Activated naive CD8-positive, alpha-beta T cell treated with anti-CD3 and anti-CD28 coated beads, Interleukin-2, amount 10 ng/mL, durations not matched to agents 7 days and 5 days (primary cell): Measurements from ENCODE around the gene TPO. TPM values are rescaled to one million over a fixed set of nuclear protein-coding genes. Genes with fewer than 3 reads are reported as not detected.

ENCODE experiments used
- ATAC-seq: fragments of 150-1000 bp; cut with Tn5 transposase; one replicate; pipeline ENCODE4 v1.10.0; 2021; ENCODE audit warnings: low read depth, moderate library complexity
- POLR2A ChIA-PET: fragments of 350-600 bp; sonication (Branson Sonifier 250); formaldehyde crosslinking; loops from one replicate; lab custom pipeline; 2021; ENCODE audit warnings: antibody characterized with exemption; lab: Charles Lee
- DNase-seq: peaks from one replicate; pipeline ENCODE4 v3.0.0; 2021
- H3K27ac Mint-ChIP-seq: one replicate; pipeline ENCODE4 v1.8.0; 2022; ENCODE audit warnings: mild to moderate bottlenecking, mixed read lengths
- H3K27me3 Mint-ChIP-seq: one replicate; pipeline ENCODE4 v1.8.0; 2022; ENCODE audit warnings: mild to moderate bottlenecking, moderate library complexity, mixed read lengths
- H3K36me3 Mint-ChIP-seq: one replicate; pipeline ENCODE4 v1.8.0; 2021; ENCODE audit warnings: mild to moderate bottlenecking, mixed read lengths
- H3K4me1 Mint-ChIP-seq: one replicate; pipeline ENCODE4 v1.8.0; 2021; ENCODE audit warnings: mixed read lengths
- H3K4me3 Mint-ChIP-seq: one replicate; pipeline ENCODE4 v1.8.0; 2022; ENCODE audit warnings: mild to moderate bottlenecking, moderate library complexity, mixed read lengths
- H3K9me3 Mint-ChIP-seq: one replicate; pipeline ENCODE4 v1.8.0; 2021; ENCODE audit warnings: mixed read lengths
- total RNA-seq, 2 experiments: library from RNA; stranded (reverse); gene quantifications; one replicate each; pipeline ENCODE4 v1.2.3, GENCODE V29; 2021

TPO gene
- total RNA-seq, 2 experiments from 2014 or later, result not detected

- H3K4me1 Mint-ChIP-seq, result no peaks in the 10 kb centered on the region
- POLR2A ChIA-PET, result no interaction called here
- H3K27ac Mint-ChIP-seq, result no peak overlapping the region
- ATAC-seq, result no peak
- H3K9me3 Mint-ChIP-seq, result no peaks in the 10 kb centered on the region
- DNase-seq, result no peak
- H3K27me3 Mint-ChIP-seq, result no peaks in the 10 kb centered on the region
- H3K36me3 Mint-ChIP-seq, result no peaks in the 10 kb centered on the region
- no peak overlapping the region for H3K4me3 Mint-ChIP-seq
Observed at GRCh38 chr2:1527153-1527992, 114.1 kb downstream of the TPO start.

GRCh38 chr2:1528273-1529064 lies 115.2 kb downstream of the TPO start:
- POLR2A ChIA-PET, result no interaction called here
- H3K27ac Mint-ChIP-seq, result no peak overlapping the region

GRCh38 chr2:1538663-1539062 lies 125.4 kb downstream of the TPO start:
- Mint-ChIP-seq H3K9me3 (no peaks in the 10 kb centered on the region), H3K27me3 (no peaks in the 10 kb centered on the region), H3K27ac (no peak overlapping the region), H3K36me3 (no peaks in the 10 kb centered on the region), H3K4me3 (no peak overlapping the region), H3K4me1 (no peaks in the 10 kb centered on the region)
- no peak for DNase-seq
- POLR2A ChIA-PET, result no interaction called here
- ATAC-seq, result peak; percentile 58

More at GRCh38 chr2:1528273-1529064, 115.2 kb downstream of the TPO start:
- H3K27me3 Mint-ChIP-seq, result no peaks in the 10 kb centered on the region
- H3K4me1 Mint-ChIP-seq, result no peaks in the 10 kb centered on the region
- H3K9me3 Mint-ChIP-seq, result no peaks in the 10 kb centered on the region
- H3K4me3 Mint-ChIP-seq, result no peak overlapping the region
- no peak for DNase-seq
- H3K36me3 Mint-ChIP-seq, result no peaks in the 10 kb centered on the region
- ATAC-seq, result no peak

- Mint-ChIP-seq H3K27ac (peak overlapping the region; percentile 34), H3K4me3 (no peak overlapping the region), H3K9me3 (no peaks in the 10 kb centered on the region), H3K36me3 (no peaks in the 10 kb centered on the region), H3K4me1 (no peaks in the 10 kb centered on the region), H3K27me3 (no peaks in the 10 kb centered on the region)
- POLR2A ChIA-PET, result no interaction called here
- no peak for ATAC-seq
- no peak for DNase-seq
Observed at GRCh38 chr2:1539441-1539840, 126.2 kb downstream of the TPO start.

DNA sequence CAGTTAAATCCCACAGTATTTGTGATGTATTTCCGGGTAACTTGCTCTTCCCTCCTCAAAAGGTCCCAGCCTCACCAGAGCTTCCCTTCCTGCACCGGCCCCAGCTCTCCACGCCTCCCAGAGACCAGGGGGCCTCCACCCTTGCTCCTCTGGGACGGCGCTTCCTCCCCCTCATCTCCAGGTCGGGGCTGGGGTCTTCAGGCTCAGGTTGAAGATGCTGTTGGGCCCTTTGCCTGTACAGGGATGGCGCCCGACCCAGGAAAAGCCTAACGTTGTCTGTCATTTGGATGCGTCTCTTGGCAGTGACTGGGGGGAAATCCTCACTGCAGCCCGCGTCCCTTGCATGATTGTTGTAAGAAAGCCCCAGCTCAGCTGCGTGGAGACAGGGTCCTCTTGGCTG lies 126.7 kb downstream of the TPO start:
- POLR2A ChIA-PET, result no interaction called here
- H3K36me3 Mint-ChIP-seq, result no peaks in the 10 kb centered on the region
- no peak overlapping the region for H3K4me3 Mint-ChIP-seq
- no peak overlapping the region for H3K27ac Mint-ChIP-seq
- ATAC-seq, result no peak
- H3K4me1 Mint-ChIP-seq, result no peaks in the 10 kb centered on the region
- no peaks in the 10 kb centered on the region for H3K9me3 Mint-ChIP-seq
- no peaks in the 10 kb centered on the region for H3K27me3 Mint-ChIP-seq
- no peak for DNase-seq

DNA sequence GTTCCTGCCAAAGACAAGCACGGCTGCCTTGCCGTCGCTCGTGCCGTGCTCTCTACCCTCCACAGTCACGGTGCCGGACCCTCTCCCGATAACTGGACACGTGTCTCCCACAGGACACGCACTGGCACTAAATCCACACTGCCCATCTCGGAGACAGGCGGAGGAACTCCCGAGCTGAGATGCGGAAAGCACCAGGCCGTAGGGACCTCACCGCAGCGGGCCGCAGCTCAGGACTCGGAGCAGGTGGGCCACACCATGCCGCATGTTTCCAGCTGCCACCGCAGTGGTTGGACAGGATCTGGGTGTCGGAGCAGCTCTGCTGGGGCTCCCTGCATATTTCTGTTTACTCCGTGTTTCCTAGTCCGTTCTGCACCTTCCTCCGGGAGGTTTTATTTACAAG lies 127.2 kb downstream of the TPO start:
- Mint-ChIP-seq H3K27ac (no peak overlapping the region), H3K27me3 (no peaks in the 10 kb centered on the region), H3K9me3 (no peaks in the 10 kb centered on the region), H3K4me1 (no peaks in the 10 kb centered on the region), H3K36me3 (no peaks in the 10 kb centered on the region), H3K4me3 (no peak overlapping the region)
- ATAC-seq, result no peak
- no peak for DNase-seq
- POLR2A ChIA-PET, result no interaction called here

DNA sequence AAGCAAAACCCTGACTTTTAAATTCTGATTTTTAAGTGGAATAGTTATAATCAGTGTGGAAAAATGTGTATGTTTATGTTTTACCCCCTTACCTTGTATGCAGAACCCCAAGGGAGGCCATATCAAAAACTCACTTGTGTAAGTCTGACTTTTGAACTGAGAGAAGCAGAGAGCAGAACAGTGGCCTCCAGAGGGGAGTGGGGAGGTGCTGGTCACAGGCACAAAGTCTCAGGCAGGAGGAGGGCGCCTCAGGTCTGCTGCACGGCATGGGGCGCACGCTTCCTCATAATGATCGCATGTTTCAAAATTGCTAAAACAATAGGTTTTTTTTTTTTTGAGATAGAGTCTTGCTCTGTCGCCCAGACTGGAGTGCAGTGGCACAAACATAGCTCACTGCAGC lies 127.8 kb downstream of the TPO start:
- no peak overlapping the region for H3K27ac Mint-ChIP-seq
- H3K4me1 Mint-ChIP-seq, result no peaks in the 10 kb centered on the region
- POLR2A ChIA-PET, result no interaction called here
- H3K9me3 Mint-ChIP-seq, result no peaks in the 10 kb centered on the region
- no peak overlapping the region for H3K4me3 Mint-ChIP-seq
- ATAC-seq (no peak), DNase-seq (no peak)
- no peaks in the 10 kb centered on the region for H3K36me3 Mint-ChIP-seq
- no peaks in the 10 kb centered on the region for H3K27me3 Mint-ChIP-seq

DNA sequence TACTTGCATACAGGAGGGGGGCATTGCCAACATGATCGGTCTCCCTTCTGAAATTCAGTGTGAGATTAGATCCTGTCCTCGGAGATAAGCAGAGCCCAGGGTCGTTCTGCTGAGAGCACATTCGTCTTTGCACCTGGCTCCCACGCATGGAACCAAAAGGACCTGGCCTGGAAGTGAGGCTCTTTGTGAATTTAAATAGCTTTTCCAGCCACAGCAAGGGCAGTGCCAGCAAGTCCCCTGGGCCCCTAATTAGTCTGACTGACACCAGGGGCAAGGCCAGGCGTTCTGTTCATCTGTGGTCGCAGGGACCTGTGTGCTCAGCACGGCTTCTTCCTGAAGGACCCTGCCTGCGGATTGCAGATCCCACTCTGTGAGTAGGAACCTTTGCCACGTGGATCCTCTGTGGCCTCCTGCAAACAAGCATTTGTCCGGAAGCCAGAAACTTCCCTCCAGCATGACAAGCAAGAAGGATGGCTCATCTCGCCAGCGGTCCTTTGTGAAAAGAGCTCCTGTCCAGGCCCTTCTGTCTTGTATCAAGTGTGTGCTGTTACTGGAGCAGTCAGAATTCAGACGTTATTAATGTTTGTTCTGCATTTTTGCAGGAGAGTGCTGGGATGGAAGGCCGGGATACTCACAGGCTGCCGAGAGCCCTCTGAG lies 128.7 kb downstream of the TPO start:
- H3K9me3 Mint-ChIP-seq, result no peaks in the 10 kb centered on the region
- H3K4me1 Mint-ChIP-seq, result no peaks in the 10 kb centered on the region
- H3K27me3 Mint-ChIP-seq, result peaks cover 3% of the 10 kb centered on the region
- ATAC-seq, result no peak
- no peaks in the 10 kb centered on the region for H3K36me3 Mint-ChIP-seq
- DNase-seq, result no peak
- POLR2A ChIA-PET, result no interaction called here
- H3K27ac Mint-ChIP-seq, result no peak overlapping the region
- no peak overlapping the region for H3K4me3 Mint-ChIP-seq

DNA sequence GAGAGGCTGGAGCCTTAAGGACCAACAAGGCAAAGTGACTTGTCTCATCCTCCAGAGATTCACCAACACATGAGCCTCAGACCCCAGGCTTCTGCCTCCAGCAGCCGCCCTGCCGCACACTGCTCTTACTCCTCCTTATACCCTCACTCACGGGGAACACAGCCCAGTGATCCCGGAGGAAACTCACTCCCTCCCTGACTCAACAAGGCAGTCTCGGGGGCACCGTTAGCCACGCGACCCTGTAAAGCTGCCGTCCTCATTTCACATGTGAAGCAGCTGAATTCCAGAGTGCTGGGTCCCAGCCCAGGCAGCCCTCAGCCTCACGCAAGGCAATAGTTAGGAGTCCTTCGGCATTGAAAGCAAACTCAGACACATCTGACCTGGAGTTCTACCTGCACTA lies 129.7 kb downstream of the TPO start:
- Mint-ChIP-seq H3K27me3 (peaks cover 3% of the 10 kb centered on the region), H3K4me3 (no peak overlapping the region), H3K4me1 (no peaks in the 10 kb centered on the region), H3K9me3 (no peaks in the 10 kb centered on the region), H3K36me3 (no peaks in the 10 kb centered on the region), H3K27ac (no peak overlapping the region)
- no peak for ATAC-seq
- POLR2A ChIA-PET, result no interaction called here
- DNase-seq, result no peak

DNA sequence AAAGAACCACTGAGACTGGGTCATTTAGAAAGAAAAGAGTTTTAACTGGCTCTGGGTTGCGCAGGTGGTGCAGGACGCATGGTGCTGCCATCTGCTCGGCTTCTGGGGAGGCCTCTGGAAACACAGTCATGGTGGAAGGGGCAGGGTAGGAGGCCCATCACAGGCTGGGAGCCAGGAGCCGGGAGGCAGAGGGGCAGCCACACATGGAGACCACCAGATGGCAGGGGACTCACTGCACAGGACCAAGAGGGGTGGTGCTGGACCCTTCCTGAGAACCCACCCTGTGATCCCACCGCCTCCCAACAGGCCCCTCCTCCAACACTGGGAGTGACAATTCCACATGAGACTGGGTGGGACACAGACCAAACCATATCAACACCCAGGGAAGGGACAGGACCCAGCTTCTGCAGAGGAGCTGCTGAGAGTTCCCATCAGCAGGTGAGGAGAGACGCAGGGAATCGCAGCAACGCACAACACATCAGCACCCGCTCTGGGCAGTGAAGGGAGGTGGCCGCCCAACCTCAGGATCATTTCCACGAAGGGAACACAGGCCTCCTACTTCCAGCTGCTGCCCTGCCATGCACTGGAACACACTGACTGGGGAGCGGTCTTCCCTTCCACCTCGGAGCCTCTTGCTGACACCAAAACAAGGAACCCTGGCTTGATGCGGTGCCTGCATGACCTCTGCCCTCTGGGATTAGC lies 130.7 kb downstream of the TPO start:
- Mint-ChIP-seq H3K27ac (no peak overlapping the region), H3K4me1 (no peaks in the 10 kb centered on the region), H3K9me3 (no peaks in the 10 kb centered on the region), H3K4me3 (no peak overlapping the region), H3K27me3 (peaks cover 3% of the 10 kb centered on the region), H3K36me3 (no peaks in the 10 kb centered on the region)
- ATAC-seq (no peak), DNase-seq (no peak)
- POLR2A ChIA-PET, result no interaction called here

DNA sequence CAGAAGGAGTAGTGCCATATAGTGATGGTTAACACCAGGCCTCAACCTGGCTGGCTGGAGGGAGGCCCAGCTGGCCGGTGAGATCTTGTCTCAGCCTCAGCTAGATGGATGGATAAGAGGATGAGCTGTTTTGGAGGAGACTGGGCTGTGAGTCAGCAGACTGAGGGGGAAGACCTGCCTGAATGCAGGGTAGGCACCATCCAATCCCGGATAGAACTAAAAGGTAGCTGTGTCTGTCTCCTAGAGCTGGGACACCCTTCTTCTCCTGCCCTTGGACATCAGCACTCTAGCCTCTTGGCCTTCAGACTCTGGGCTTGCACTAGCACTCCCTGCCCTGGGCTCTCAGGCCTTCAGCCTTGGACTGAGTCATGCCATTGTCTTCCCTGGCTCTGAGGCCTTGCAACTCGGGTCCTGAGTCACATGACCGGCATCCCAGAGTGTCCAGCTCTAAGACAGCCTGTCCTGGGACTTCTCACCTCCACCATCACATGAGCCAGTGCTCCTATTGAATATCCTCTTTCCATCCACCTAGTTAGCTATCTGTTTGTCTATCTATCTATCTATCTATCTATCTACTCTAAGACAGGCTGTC lies 131.3 kb downstream of the TPO start:
- Mint-ChIP-seq H3K36me3 (no peaks in the 10 kb centered on the region), H3K27me3 (peaks cover 3% of the 10 kb centered on the region), H3K9me3 (no peaks in the 10 kb centered on the region), H3K4me3 (no peak overlapping the region), H3K27ac (no peak overlapping the region), H3K4me1 (no peaks in the 10 kb centered on the region)
- DNase-seq, result no peak
- POLR2A ChIA-PET, result no interaction called here
- ATAC-seq, result no peak

DNA sequence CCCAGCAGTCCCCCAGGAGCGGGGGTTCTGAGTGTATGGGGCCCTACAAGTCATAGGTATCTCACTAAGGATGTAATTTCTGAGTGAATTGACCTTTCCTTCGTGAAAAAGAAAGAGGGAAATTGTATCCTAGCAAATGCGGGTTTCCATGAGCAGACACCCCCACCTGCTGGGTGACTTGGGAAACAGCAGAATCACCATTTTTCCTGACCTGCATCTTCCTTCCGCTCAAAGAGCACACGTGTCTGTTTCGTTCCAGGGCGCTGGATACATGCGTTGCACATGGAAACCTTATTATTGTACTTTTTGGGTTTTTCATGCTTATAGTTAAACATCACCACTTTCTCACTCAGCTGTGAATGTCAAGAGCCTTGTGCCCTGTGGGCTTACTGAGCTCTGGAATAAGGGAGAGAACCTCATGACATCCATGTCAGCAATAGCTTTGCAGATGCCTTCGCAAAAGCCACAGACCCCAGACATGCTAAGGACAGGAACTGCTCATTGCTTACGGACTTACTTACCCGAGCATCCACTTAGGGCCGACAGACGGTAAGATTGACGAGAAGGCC lies 132.8 kb downstream of the TPO start:
- H3K36me3 Mint-ChIP-seq, result no peaks in the 10 kb centered on the region
- no peaks in the 10 kb centered on the region for H3K4me1 Mint-ChIP-seq
- ATAC-seq, result no peak
- DNase-seq, result no peak
- no peak overlapping the region for H3K27ac Mint-ChIP-seq
- POLR2A ChIA-PET, result interaction anchor here (1.3 kb wide), 1 partner anchor 868 kb away, joined by 4 read pairs; the partner anchor contains the start of gene TMEM18
- no peaks in the 10 kb centered on the region for H3K9me3 Mint-ChIP-seq
- H3K27me3 Mint-ChIP-seq, result peaks cover 3% of the 10 kb centered on the region
- no peak overlapping the region for H3K4me3 Mint-ChIP-seq
